ENCODE measurements around the gene RTN4R. TPM values are rescaled to one million over a fixed set of nuclear protein-coding genes. Genes with fewer than 3 reads are reported as not detected.

RTN4R gene
- total RNA-seq, 1 experiment from 2014 or later: 16.3 TPM

DNA sequence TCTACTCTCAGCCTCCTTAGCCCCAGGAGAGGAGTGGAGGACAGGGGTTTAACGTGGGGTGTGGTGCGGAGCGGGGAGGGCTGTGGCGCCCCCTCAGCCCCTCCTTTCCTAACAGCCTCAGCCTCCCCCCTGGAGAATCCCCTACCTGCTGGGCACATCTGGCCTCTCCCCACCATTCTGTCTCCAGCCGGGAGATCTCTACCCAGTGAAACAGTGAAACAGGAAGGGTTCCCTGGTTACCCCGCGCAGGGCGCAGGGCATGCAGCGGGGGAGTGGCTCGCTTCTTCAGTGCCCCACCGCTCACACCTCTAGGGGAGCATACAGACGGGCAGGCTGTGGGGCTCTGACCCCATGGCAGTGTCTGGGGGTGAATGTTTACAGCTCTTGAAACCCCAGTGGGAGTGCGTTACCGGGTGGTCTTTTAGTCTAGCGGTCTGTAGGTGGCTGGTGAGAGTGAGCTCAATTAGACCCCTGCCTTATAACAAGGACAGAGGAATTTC lies 62.6 kb downstream of the RTN4R start:
- TF ChIP-seq SIN3A (IDR thresholded peaks at IDR 0.05; ENCODE audit: borderline replicate concordance, insufficient read depth, low read depth, low read length) (no peak), POLR2AphosphoS5 (IDR thresholded peaks at IDR 0.05; ENCODE audit: low read depth, low read length) (no peak), TCF7L2 (IDR thresholded peaks at IDR 0.05; ENCODE audit: low read depth, low read length) (no peak)
- TF ChIP-seq, protein P1, sequence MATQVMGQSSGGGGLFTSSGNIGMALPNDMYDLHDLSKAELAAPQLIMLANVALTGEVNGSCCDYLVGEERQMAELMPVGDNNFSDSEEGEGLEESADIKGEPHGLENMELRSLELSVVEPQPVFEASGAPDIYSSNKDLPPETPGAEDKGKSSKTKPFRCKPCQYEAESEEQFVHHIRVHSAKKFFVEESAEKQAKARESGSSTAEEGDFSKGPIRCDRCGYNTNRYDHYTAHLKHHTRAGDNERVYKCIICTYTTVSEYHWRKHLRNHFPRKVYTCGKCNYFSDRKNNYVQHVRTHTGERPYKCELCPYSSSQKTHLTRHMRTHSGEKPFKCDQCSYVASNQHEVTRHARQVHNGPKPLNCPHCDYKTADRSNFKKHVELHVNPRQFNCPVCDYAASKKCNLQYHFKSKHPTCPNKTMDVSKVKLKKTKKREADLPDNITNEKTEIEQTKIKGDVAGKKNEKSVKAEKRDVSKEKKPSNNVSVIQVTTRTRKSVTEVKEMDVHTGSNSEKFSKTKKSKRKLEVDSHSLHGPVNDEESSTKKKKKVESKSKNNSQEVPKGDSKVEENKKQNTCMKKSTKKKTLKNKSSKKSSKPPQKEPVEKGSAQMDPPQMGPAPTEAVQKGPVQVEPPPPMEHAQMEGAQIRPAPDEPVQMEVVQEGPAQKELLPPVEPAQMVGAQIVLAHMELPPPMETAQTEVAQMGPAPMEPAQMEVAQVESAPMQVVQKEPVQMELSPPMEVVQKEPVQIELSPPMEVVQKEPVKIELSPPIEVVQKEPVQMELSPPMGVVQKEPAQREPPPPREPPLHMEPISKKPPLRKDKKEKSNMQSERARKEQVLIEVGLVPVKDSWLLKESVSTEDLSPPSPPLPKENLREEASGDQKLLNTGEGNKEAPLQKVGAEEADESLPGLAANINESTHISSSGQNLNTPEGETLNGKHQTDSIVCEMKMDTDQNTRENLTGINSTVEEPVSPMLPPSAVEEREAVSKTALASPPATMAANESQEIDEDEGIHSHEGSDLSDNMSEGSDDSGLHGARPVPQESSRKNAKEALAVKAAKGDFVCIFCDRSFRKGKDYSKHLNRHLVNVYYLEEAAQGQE (IDR thresholded peaks at IDR 0.05; ENCODE audit: insufficient read depth in 1 of 2, low read depth in 2 of 2, low read length in 1 of 2): no peak
- TF ChIP-seq, protein P2, sequence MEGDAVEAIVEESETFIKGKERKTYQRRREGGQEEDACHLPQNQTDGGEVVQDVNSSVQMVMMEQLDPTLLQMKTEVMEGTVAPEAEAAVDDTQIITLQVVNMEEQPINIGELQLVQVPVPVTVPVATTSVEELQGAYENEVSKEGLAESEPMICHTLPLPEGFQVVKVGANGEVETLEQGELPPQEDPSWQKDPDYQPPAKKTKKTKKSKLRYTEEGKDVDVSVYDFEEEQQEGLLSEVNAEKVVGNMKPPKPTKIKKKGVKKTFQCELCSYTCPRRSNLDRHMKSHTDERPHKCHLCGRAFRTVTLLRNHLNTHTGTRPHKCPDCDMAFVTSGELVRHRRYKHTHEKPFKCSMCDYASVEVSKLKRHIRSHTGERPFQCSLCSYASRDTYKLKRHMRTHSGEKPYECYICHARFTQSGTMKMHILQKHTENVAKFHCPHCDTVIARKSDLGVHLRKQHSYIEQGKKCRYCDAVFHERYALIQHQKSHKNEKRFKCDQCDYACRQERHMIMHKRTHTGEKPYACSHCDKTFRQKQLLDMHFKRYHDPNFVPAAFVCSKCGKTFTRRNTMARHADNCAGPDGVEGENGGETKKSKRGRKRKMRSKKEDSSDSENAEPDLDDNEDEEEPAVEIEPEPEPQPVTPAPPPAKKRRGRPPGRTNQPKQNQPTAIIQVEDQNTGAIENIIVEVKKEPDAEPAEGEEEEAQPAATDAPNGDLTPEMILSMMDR (IDR thresholded peaks at IDR 0.05): no peak
- ATAC-seq (no peak), DNase-seq (ENCODE audit: low read depth, low spot score) (no peak)
- no TSS peak for BruUV-seq (replicated peaks)
- intact Hi-C loops (cut with micrococcal nuclease; ENCODE audit: unreplicated experiment): no loop called here
- CTCF ChIA-PET: no interaction called here
- H3K36me3 ChIP-seq (ENCODE audit: control insufficient read depth, insufficient read depth, low read length): no peaks in the 10 kb centered on the region; the same call in 1 of the 2 replicates
- H3K4me1 ChIP-seq (ENCODE audit: control insufficient read depth, insufficient read depth, low read length): peaks cover 10% of the 10 kb centered on the region
- H3K27me3 ChIP-seq (ENCODE audit: control insufficient read depth, insufficient read depth, low read length): no peaks in the 10 kb centered on the region
- H3K27ac ChIP-seq (ENCODE audit: low read length): peak overlapping the region; percentile 84; the same call in 1 of the 2 replicates
- no peaks in the 10 kb centered on the region for H3K9me3 ChIP-seq (ENCODE audit: control insufficient read depth, insufficient read depth, low read depth, low read length)
- in situ Hi-C loops (cut with HindIII; ENCODE audit: low pct_unique_long_range_greater_than_20kb, low sequenced_read_pairs): no loop called here
- POLR2A ChIA-PET: no interaction called here
- H3K4me3 ChIP-seq (ENCODE audit: low read depth in 2 of 2, low read length in 2 of 2): no peak overlapping the region

DNA sequence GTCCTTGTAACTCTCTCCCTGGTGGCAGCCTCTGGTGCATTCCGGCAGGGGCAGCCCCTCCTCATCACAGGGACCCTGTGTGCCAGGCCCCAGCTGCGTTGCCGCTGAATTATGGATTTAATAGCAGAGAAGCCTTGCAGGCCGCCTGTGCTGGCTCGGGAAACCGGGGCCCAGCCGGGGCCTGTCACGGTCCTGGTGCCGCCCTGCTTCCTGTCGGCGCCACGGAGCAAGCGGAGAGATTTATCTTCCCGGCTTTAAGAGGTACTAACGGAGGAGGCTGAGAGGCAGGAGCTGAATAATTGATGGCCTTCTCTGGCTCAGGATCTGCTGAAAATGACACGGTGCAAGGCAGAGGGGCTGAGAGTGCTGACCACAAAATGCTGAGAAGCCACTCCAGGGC lies 63.3 kb downstream of the RTN4R start:
- Histone ChIP-seq H3K4me1 (ENCODE audit: control insufficient read depth, insufficient read depth, low read length) (peaks cover 10% of the 10 kb centered on the region), H3K4me3 (ENCODE audit: low read depth in 2 of 2, low read length in 2 of 2) (no peak overlapping the region), H3K36me3 (ENCODE audit: control insufficient read depth, insufficient read depth, low read length) (no peaks in the 10 kb centered on the region; the same call in 1 of the 2 replicates), H3K27ac (ENCODE audit: low read length) (no peak overlapping the region), H3K9me3 (ENCODE audit: control insufficient read depth, insufficient read depth, low read depth, low read length) (no peaks in the 10 kb centered on the region), H3K27me3 (ENCODE audit: control insufficient read depth, insufficient read depth, low read length) (no peaks in the 10 kb centered on the region)
- no TSS peak for BruUV-seq (replicated peaks)
- TF ChIP-seq, protein P1 (IDR thresholded peaks at IDR 0.05; ENCODE audit: insufficient read depth in 1 of 2, low read depth in 2 of 2, low read length in 1 of 2): no peak
- TF ChIP-seq POLR2AphosphoS5 (IDR thresholded peaks at IDR 0.05; ENCODE audit: low read depth, low read length): no peak
- TF ChIP-seq, protein P2 (IDR thresholded peaks at IDR 0.05): no peak
- no peak for TF ChIP-seq SIN3A (IDR thresholded peaks at IDR 0.05; ENCODE audit: borderline replicate concordance, insufficient read depth, low read depth, low read length)
- TF ChIP-seq TCF7L2 (IDR thresholded peaks at IDR 0.05; ENCODE audit: low read depth, low read length): no peak
- POLR2A ChIA-PET: no interaction called here
- ATAC-seq (no peak), DNase-seq (ENCODE audit: low read depth, low spot score) (no peak)
- intact Hi-C loops (cut with micrococcal nuclease; ENCODE audit: unreplicated experiment): no loop called here
- CTCF ChIA-PET: interaction anchor here (0.6 kb wide), 1 partner anchor 37 kb away, joined by 3 read pairs; no protein-coding TSS in a partner anchor
- in situ Hi-C loops (cut with HindIII; ENCODE audit: low pct_unique_long_range_greater_than_20kb, low sequenced_read_pairs): no loop called here

All from Panc1 (cell line).